HepG2 (cell line): ENCODE results near the gene NME4. TPM values are rescaled to one million over a fixed set of nuclear protein-coding genes. Genes with fewer than 3 reads are reported as not detected.
A peak's percentile ranks its signal among the peaks of the same experiment; 100 is the strongest.

ENCODE experiments used
- ATF1 ChIP-seq: IDR thresholded peaks from 2 replicates; pipeline ENCODE4 v1.6.1; 2016; ENCODE audit warnings: mild to moderate bottlenecking, control low read depth
- ELF1 ChIP-seq: sonication (generic); formaldehyde crosslinking; IDR thresholded peaks from 2 replicates; pipeline ENCODE4 v1.4.0; 2020; ENCODE audit warnings: missing genetic modification reagents
- KLF13 ChIP-seq: sonication (generic); formaldehyde crosslinking; IDR thresholded peaks from 2 replicates; pipeline ENCODE4 v1.4.0; 2020; ENCODE audit warnings: mild to moderate bottlenecking, missing genetic modification reagents
- ZBTB7A ChIP-seq: sonication (generic); formaldehyde crosslinking; IDR thresholded peaks from 2 replicates; pipeline ENCODE4 v1.8.0; 2022; ENCODE audit warnings: mild to moderate bottlenecking, missing genetic modification reagents
- ZNF225 ChIP-seq: sonication (generic); formaldehyde crosslinking; IDR thresholded peaks from 2 replicates; pipeline ENCODE4 v1.4.0; 2020; ENCODE audit warnings: mild to moderate bottlenecking, missing genetic modification reagents
- ZNF616 ChIP-seq: sonication (generic); formaldehyde crosslinking; IDR thresholded peaks from 2 replicates; pipeline ENCODE4 v1.5.0; 2020; ENCODE audit warnings: low read depth, mild to moderate bottlenecking, missing genetic modification reagents
- ZNF83 ChIP-seq: sonication (generic); formaldehyde crosslinking; IDR thresholded peaks from 2 replicates; pipeline ENCODE4 v1.4.0; 2020; ENCODE audit warnings: missing genetic modification reagents, mild to moderate bottlenecking, borderline replicate concordance
- polyA plus RNA-seq, 8 experiments: library from polyadenylated mRNA; depleted of rRNA in 3 of 8; stranded (reverse) in 7 of 8; unstranded in 1 of 8; fragments of >200 nt; fragmentation: Illumina TruSeq in 4 of 8; extraction: Trizol in 4 of 8; gene quantifications; 2 replicates each; pipeline versions ENCODE4 v1.2.1 to v1.2.3, GENCODE V29; 2011 to 2016; ENCODE audit warnings: low read depth in 4 of 8, missing spikeins in 1 of 8, mixed read lengths in 1 of 8; ENCODE audit not compliant: insufficient read depth in 1 of 8
- total RNA-seq, 5 experiments: library from RNA; depleted of rRNA; stranded (reverse); fragments of >200 nt; fragmentation: Illumina TruSeq; extraction: Trizol; gene quantifications; 2 replicates each; pipeline ENCODE4 v1.2.3, GENCODE V29; 2016; ENCODE audit warnings: low read depth in 1 of 5
- TF ChIP-seq, protein P1 (sequence below): sonication (generic); formaldehyde crosslinking; IDR thresholded peaks from 2 replicates; pipeline ENCODE4 v1.4.0; 2020; ENCODE audit warnings: missing genetic modification reagents
- TF ChIP-seq, protein P2 (sequence below), 2 experiments: sonication (generic) in 1 of 2; formaldehyde crosslinking in 1 of 2; IDR thresholded peaks; 2 replicates each; pipeline versions ENCODE4 v1.4.0 to v1.6.1; 2018 to 2020; ENCODE audit warnings: missing genetic modification reagents in 2 of 2, borderline replicate concordance in 1 of 2, low read depth in 1 of 2, mild to moderate bottlenecking in 1 of 2, missing biosample characterization in 1 of 2
- TF ChIP-seq, protein P3 (sequence below): sonication (generic); formaldehyde crosslinking; IDR thresholded peaks from 2 replicates; pipeline ENCODE4 v1.8.1; 2023; ENCODE audit warnings: mild to moderate bottlenecking, missing genetic modification reagents

Gene NME4
- total and polyA plus RNA-seq, 2 of the 13 experiments (the other 11 are each of a cell fraction or from before 2014, with no cell fraction given), result 121 to 263 TPM

DNA sequence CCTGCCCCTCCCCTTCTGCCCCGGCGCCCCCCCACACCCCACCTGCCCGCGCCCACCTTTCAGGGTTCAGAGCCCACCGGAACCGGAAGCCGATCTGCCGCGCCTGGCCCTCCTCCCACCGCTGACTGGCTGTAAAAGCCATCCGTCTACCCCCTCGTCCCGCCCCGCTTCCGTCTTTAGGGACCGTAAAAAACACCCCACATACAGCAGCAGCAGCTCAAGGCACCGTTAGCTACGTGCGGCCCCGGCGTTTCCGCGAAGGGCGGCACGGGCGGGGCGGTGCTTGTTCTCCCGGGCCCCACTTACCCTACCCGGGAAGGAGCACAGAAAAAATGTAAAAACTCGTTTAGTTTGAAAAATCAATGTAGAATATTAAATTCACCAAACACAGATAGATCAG, 26.6 kb upstream of the NME4 start, which contains the start of gene MRPL28 (continued):
- TF ChIP-seq, protein P1, sequence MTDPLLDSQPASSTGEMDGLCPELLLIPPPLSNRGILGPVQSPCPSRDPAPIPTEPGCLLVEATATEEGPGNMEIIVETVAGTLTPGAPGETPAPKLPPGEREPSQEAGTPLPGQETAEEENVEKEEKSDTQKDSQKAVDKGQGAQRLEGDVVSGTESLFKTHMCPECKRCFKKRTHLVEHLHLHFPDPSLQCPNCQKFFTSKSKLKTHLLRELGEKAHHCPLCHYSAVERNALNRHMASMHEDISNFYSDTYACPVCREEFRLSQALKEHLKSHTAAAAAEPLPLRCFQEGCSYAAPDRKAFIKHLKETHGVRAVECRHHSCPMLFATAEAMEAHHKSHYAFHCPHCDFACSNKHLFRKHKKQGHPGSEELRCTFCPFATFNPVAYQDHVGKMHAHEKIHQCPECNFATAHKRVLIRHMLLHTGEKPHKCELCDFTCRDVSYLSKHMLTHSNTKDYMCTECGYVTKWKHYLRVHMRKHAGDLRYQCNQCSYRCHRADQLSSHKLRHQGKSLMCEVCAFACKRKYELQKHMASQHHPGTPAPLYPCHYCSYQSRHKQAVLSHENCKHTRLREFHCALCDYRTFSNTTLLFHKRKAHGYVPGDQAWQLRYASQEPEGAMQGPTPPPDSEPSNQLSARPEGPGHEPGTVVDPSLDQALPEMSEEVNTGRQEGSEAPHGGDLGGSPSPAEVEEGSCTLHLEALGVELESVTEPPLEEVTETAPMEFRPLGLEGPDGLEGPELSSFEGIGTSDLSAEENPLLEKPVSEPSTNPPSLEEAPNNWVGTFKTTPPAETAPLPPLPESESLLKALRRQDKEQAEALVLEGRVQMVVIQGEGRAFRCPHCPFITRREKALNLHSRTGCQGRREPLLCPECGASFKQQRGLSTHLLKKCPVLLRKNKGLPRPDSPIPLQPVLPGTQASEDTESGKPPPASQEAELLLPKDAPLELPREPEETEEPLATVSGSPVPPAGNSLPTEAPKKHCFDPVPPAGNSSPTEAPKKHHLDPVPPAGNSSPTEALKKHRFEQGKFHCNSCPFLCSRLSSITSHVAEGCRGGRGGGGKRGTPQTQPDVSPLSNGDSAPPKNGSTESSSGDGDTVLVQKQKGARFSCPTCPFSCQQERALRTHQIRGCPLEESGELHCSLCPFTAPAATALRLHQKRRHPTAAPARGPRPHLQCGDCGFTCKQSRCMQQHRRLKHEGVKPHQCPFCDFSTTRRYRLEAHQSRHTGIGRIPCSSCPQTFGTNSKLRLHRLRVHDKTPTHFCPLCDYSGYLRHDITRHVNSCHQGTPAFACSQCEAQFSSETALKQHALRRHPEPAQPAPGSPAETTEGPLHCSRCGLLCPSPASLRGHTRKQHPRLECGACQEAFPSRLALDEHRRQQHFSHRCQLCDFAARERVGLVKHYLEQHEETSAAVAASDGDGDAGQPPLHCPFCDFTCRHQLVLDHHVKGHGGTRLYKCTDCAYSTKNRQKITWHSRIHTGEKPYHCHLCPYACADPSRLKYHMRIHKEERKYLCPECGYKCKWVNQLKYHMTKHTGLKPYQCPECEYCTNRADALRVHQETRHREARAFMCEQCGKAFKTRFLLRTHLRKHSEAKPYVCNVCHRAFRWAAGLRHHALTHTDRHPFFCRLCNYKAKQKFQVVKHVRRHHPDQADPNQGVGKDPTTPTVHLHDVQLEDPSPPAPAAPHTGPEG (CRISPR knock-in tag), result no peak
- TF ChIP-seq KLF13 (CRISPR knock-in tag) (no peak), ZNF225 (CRISPR knock-in tag) (no peak), ELF1 (CRISPR knock-in tag) (peak; percentile 89), ZBTB7A (CRISPR knock-in tag) (peak; percentile 63; the same call in 1 of the 2 replicates), ZNF616 (CRISPR knock-in tag) (no peak), ZNF83 (CRISPR knock-in tag) (no peak), ATF1 (CRISPR knock-in tag) (no peak)
- TF ChIP-seq, protein P2, sequence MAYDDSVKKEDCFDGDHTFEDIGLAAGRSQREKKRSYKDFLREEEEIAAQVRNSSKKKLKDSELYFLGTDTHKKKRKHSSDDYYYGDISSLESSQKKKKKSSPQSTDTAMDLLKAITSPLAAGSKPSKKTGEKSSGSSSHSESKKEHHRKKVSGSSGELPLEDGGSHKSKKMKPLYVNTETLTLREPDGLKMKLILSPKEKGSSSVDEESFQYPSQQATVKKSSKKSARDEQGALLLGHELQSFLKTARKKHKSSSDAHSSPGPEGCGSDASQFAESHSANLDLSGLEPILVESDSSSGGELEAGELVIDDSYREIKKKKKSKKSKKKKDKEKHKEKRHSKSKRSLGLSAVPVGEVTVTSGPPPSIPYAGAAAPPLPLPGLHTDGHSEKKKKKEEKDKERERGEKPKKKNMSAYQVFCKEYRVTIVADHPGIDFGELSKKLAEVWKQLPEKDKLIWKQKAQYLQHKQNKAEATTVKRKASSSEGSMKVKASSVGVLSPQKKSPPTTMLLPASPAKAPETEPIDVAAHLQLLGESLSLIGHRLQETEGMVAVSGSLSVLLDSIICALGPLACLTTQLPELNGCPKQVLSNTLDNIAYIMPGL (CRISPR knock-in tag; IDR thresholded peaks at IDR 0.05; ENCODE audit: borderline replicate concordance in 1 of 2, low read depth in 1 of 2), result peak in 1 of 2 experiments; percentile 47; a peak in 1 of 4 replicates
- TF ChIP-seq, protein P3, sequence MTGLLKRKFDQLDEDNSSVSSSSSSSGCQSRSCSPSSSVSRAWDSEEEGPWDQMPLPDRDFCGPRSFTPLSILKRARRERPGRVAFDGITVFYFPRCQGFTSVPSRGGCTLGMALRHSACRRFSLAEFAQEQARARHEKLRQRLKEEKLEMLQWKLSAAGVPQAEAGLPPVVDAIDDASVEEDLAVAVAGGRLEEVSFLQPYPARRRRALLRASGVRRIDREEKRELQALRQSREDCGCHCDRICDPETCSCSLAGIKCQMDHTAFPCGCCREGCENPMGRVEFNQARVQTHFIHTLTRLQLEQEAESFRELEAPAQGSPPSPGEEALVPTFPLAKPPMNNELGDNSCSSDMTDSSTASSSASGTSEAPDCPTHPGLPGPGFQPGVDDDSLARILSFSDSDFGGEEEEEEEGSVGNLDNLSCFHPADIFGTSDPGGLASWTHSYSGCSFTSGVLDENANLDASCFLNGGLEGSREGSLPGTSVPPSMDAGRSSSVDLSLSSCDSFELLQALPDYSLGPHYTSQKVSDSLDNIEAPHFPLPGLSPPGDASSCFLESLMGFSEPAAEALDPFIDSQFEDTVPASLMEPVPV, result no peak
